GM12878 (cell line): ENCODE results near the gene TRIOBP. TPM values are rescaled to one million over a fixed set of nuclear protein-coding genes. Genes with fewer than 3 reads are reported as not detected.

Experiments
- ATAC-seq: fragments of 200-7000 bp; cut with Tn5 transposase; 3 replicates; pipeline ENCODE4 v1.9.1; 2020; ENCODE audit warnings: mild to moderate bottlenecking, moderate library complexity
- BruUV-seq: library from RNA; stranded (reverse); fragments of 400-500 nt; replicated peaks from 2 replicates; lab custom pipeline; 2021; lab: Mats Ljungman, UMichigan
- CTCF ChIA-PET: fragments of 300-600 bp; sonication (Branson Sonifier 250); formaldehyde crosslinking; extraction: SDS; loops from one replicate; lab custom pipeline; 2021; ENCODE audit warnings: inconsistent platforms; lab: Yijun Ruan, JAX
- POLR2A ChIA-PET: fragments of 350-600 bp; formaldehyde crosslinking; extraction: SDS; loops from one replicate; lab custom pipeline; 2021; ENCODE audit warnings: inconsistent platforms; lab: Charles Lee
- RAD21 ChIA-PET: fragments of 300-600 bp; sonication (Branson Sonifier 250); formaldehyde crosslinking; loops from one replicate; lab custom pipeline; 2023; ENCODE audit warnings: antibody characterized with exemption; ENCODE audit not compliant: unreplicated experiment; lab: Charles Lee
- SMC1A ChIA-PET: fragments of 300-600 bp; sonication (Branson Sonifier 250); formaldehyde crosslinking; loops from one replicate; lab custom pipeline; 2023; ENCODE audit not compliant: unreplicated experiment, uncharacterized antibody; lab: Charles Lee
- DNase-seq: peaks from one replicate; pipeline ENCODE4 v3.0.0-alpha.2; 2011; ENCODE audit warnings: low read depth, low spot score
- FAIRE-seq: peaks from 3 replicates; lab custom pipeline; 2011; peaks lifted over from hg19 to GRCh38; lab: Jason Lieb, UNC
- H2AFZ ChIP-seq: 2 replicates; pipeline ENCODE4 v1.6.0; 2011; ENCODE audit warnings: low read depth, low read length, control low read depth; ENCODE audit not compliant: control insufficient read depth
- H3K27ac ChIP-seq: 2 replicates; pipeline ENCODE4 v1.5.1; 2011; ENCODE audit warnings: control low read depth; ENCODE audit not compliant: control insufficient read depth, insufficient read depth
- H3K27me3 ChIP-seq, 2 experiments: replicated peaks in 1 of 2; 2 replicates each; pipeline versions ENCODE4 v1.6.0 to v1.6.1; 2011; ENCODE audit warnings: low read length in 1 of 2; ENCODE audit not compliant: control insufficient read depth in 2 of 2, insufficient read depth in 2 of 2
- H3K36me3 ChIP-seq, 2 experiments: 2 replicates each; pipeline ENCODE4 v1.5.1; 2011; ENCODE audit warnings: low read length in 1 of 2; ENCODE audit not compliant: control insufficient read depth in 2 of 2, insufficient read depth in 2 of 2
- H3K4me1 ChIP-seq: 2 replicates; pipeline ENCODE4 v1.6.1; 2011; ENCODE audit warnings: mild to moderate bottlenecking, low read length, moderate library complexity, mixed read lengths; ENCODE audit not compliant: control insufficient read depth, insufficient read depth
- H3K4me2 ChIP-seq: 2 replicates; pipeline ENCODE4 v1.6.0; 2011; ENCODE audit warnings: control low read depth; ENCODE audit not compliant: control insufficient read depth, insufficient read depth
- H3K4me3 ChIP-seq: fragments of 200-600 bp; sonication (generic); 2 replicates; pipeline ENCODE4 v1.5.1; 2016
- H3K79me2 ChIP-seq: 2 replicates; pipeline ENCODE4 v1.6.0; 2011; ENCODE audit warnings: low read length; ENCODE audit not compliant: control insufficient read depth, insufficient read depth
- H3K9ac ChIP-seq: 2 replicates; pipeline ENCODE4 v1.8.0; 2011; ENCODE audit warnings: low read length, control low read depth, mixed read lengths; ENCODE audit not compliant: control insufficient read depth, insufficient read depth
- H3K9me3 ChIP-seq: replicated peaks from 3 replicates; pipeline ENCODE4 v1.5.1; 2011; ENCODE audit warnings: mild to moderate bottlenecking, low read length; ENCODE audit not compliant: control insufficient read depth, insufficient read depth
- H4K20me1 ChIP-seq: 2 replicates; pipeline ENCODE4 v1.6.0; 2011; ENCODE audit not compliant: control insufficient read depth, insufficient read depth
- CHD2 ChIP-seq: IDR thresholded peaks from 2 replicates; pipeline ENCODE4 v1.6.1; 2011; ENCODE audit warnings: low read depth, low read length, improper control_type of control experiment, borderline replicate concordance
- CREB1 ChIP-seq: IDR thresholded peaks from 2 replicates; pipeline ENCODE4 v1.6.1; 2012; ENCODE audit warnings: low read depth, mild to moderate bottlenecking, inconsistent platforms
- E2F4 ChIP-seq: IDR thresholded peaks from 2 replicates; pipeline ENCODE4 v1.6.1; 2012; ENCODE audit warnings: low read depth, low read length, improper control_type of control experiment
- ELK1 ChIP-seq: IDR thresholded peaks from 2 replicates; pipeline ENCODE4 v1.6.1; 2012; ENCODE audit warnings: low read depth, low read length, improper control_type of control experiment
- EZH2 ChIP-seq: IDR thresholded peaks from 2 replicates; pipeline ENCODE4 v1.6.1; 2012; ENCODE audit warnings: low read depth, mild to moderate bottlenecking, control low read depth, inconsistent platforms, low read length, borderline replicate concordance; ENCODE audit not compliant: control insufficient read depth
- GABPA ChIP-seq: IDR thresholded peaks from 2 replicates; pipeline ENCODE4 v1.6.1; 2014; ENCODE audit warnings: antibody characterized with exemption, low read depth, mild to moderate bottlenecking, inconsistent platforms
- HDAC6 ChIP-seq: fragments of 200-600 bp; sonication (generic); IDR thresholded peaks from one replicate; pipeline ENCODE4 v1.8.0; 2017; ENCODE audit warnings: antibody characterized with exemption; ENCODE audit not compliant: unreplicated experiment
- IRF4 ChIP-seq: IDR thresholded peaks from 2 replicates; pipeline ENCODE4 v1.6.1; 2011; ENCODE audit warnings: low read depth, low read length
- PRDM15 ChIP-seq: fragments of 450-650 bp; formaldehyde crosslinking; IDR thresholded peaks from 2 replicates; pipeline ENCODE4 v1.4.0; 2020; ENCODE audit warnings: mild to moderate bottlenecking, moderate library complexity
- RB1 ChIP-seq: fragments of 450-650 bp; formaldehyde crosslinking; IDR thresholded peaks from 2 replicates; pipeline ENCODE4 v1.6.1; 2017; ENCODE audit warnings: mild to moderate bottlenecking, borderline replicate concordance
- SMC3 ChIP-seq: IDR thresholded peaks from 2 replicates; pipeline ENCODE4 v1.6.1; 2011; ENCODE audit warnings: low read length, improper control_type of control experiment, borderline replicate concordance
- STAT1 ChIP-seq: fragments of 450-650 bp; conservative IDR thresholded peaks from 2 replicates; pipeline ENCODE4 v1.6.1; 2014; ENCODE audit warnings: antibody characterized with exemption, mild to moderate bottlenecking
- SUPT20H ChIP-seq: IDR thresholded peaks from 2 replicates; pipeline ENCODE4 v1.6.1; 2011; ENCODE audit warnings: low read depth, mild to moderate bottlenecking, low read length, moderate library complexity, borderline replicate concordance; ENCODE audit not compliant: control insufficient read depth
- TAF1 ChIP-seq: IDR thresholded peaks from 2 replicates; pipeline ENCODE4 v1.6.1; 2011; ENCODE audit warnings: mild to moderate bottlenecking, low read depth, low read length, borderline replicate concordance
- TCF7 ChIP-seq: IDR thresholded peaks from 2 replicates; pipeline ENCODE4 v1.6.1; 2014; ENCODE audit warnings: antibody characterized with exemption, borderline replicate concordance
- ZNF217 ChIP-seq: fragments of 450-650 bp; IDR thresholded peaks from 2 replicates; pipeline ENCODE4 v1.6.1; 2017; ENCODE audit warnings: antibody characterized with exemption, mild to moderate bottlenecking
- ZNF622 ChIP-seq: fragments of 450-650 bp; IDR thresholded peaks from 2 replicates; pipeline ENCODE4 v1.6.1; 2017; ENCODE audit warnings: mild to moderate bottlenecking, inconsistent platforms
- ZSCAN29 ChIP-seq: fragments of 450-650 bp; IDR thresholded peaks from 2 replicates; pipeline ENCODE4 v1.6.1; 2017; ENCODE audit warnings: mild to moderate bottlenecking, moderate library complexity
- WGBS: methylation state at CpG from one replicate; pipeline ENCODE4 v1.1.6; 2016; ENCODE audit warnings: low lambda C conversion rate; ENCODE audit not compliant: insufficient replicate concordance, insufficient coverage; ENCODE audit errors: missing lambda C conversion rate; 5-methylcytosine and 5-hydroxymethylcytosine counted together
- in situ Hi-C: fragments of 300-500 bp; cut with MboI; formaldehyde crosslinking; loops from 9 replicates; pipeline ENCODE4 v1.14.3; 2018; ENCODE audit warnings: mixed read lengths
- intact Hi-C: fragments of 100-400 bp; cut with micrococcal nuclease; formaldehyde crosslinking; loops from one replicate; pipeline ENCODE4 v1.14.2; 2022; ENCODE audit not compliant: unreplicated experiment
- polyA plus RNA-seq, 11 experiments: library from polyadenylated mRNA; depleted of rRNA in 4 of 11; unstranded in 6 of 11; stranded (reverse) in 5 of 11; fragments of >200 nt; fragmentation: Nextera tagmentation in 4 of 11; fragmentation: Illumina TruSeq in 1 of 11; extraction: Ambion mirVana in 4 of 11; extraction: Trizol in 1 of 11; gene quantifications; 1 replicate in 1 of 11; 2 replicates in 10 of 11; pipeline versions ENCODE4 v1.2.1 to v1.2.3, GENCODE V29; 2011 to 2016; ENCODE audit warnings: inconsistent platforms in 2 of 11, missing spikeins in 2 of 11, low read depth in 1 of 11
- total RNA-seq, 4 experiments: library from RNA; depleted of rRNA in 3 of 4; stranded (reverse); fragments of >200 nt in 3 of 4; fragmentation: Illumina TruSeq in 1 of 4; extraction: Trizol in 1 of 4; gene quantifications; 2 replicates each; pipeline versions ENCODE4 v1.2.1 to v1.2.3, GENCODE V29; 2013 to 2021

The TRIOBP gene
- total and polyA plus RNA-seq, 10 of the 15 experiments (the other 5 are each of a cell fraction or from before 2014, with no cell fraction given) = 0.21 to 23.6 (median 11.9) TPM

GRCh38 chr22:37663521-37664140, 33.2 kb upstream of the TRIOBP start:
- Histone ChIP-seq H4K20me1 (no peaks in the 10 kb centered on the region), H3K9ac (no peak overlapping the region), H3K9me3 (no peaks in the 10 kb centered on the region), H3K27me3 (no peaks in the 10 kb centered on the region), H2AFZ (no peak overlapping the region), H3K4me2 (no peak overlapping the region; the same call in 1 of the 2 replicates), H3K79me2 (peaks cover 49% of the 10 kb centered on the region), H3K4me1 (peaks cover 12% of the 10 kb centered on the region), H3K4me3 (peak overlapping the region; percentile 12; the same call in 1 of the 2 replicates), H3K27ac (no peak overlapping the region), H3K36me3 (peaks cover 0 to 12% of the 10 kb centered on the region in 2 experiments; a peak in 3 of 4 replicates)
- 67% methylated on average over 16 of the region's 16 CpGs for WGBS
- ChIA-PET CTCF (interaction anchor here (1.3 to 11.7 kb wide), 4 partner anchors 15 to 38 kb away, joined by 6 to 414 read pairs (median 162); partner anchors contain the start of genes LGALS1, NOL12 and SH3BP1), POLR2A (interaction anchor here (0.6 to 9.6 kb wide), 4 partner anchors 8 to 491 kb away, joined by 3 to 209 read pairs (median 50); partner anchors contain the start of genes LGALS1 and NOL12), RAD21 (interaction anchor here (0.6 to 9.1 kb wide), 4 partner anchors 12 to 41 kb away, joined by 3 to 173 read pairs (median 138); partner anchors contain the start of genes LGALS1, NOL12 and SH3BP1), SMC1A (interaction anchor here (0.6 to 7.9 kb wide), 5 partner anchors 12 to 544 kb away, joined by 3 to 157 read pairs (median 19); partner anchors contain the start of genes GGA1, LGALS1 and NOL12)
- intact Hi-C loops = no loop called here
- DNase-seq (no peak), FAIRE-seq (no peak), ATAC-seq (peak; percentile 5; the same call in 2 of the 3 replicates)
- in situ Hi-C loops = no loop called here
- no TSS peak for BruUV-seq
- TF ChIP-seq SUPT20H = no peak
- no peak for TF ChIP-seq IRF4
- TF ChIP-seq ZNF622 = no peak
- no peak for TF ChIP-seq TAF1
- TF ChIP-seq CHD2 = no peak
- TF ChIP-seq E2F4 = no peak
- no peak for TF ChIP-seq CREB1
- no peak for TF ChIP-seq RB1
- TF ChIP-seq EZH2 = no peak
- TF ChIP-seq STAT1 = no peak
- no peak for TF ChIP-seq ZNF217
- TF ChIP-seq GABPA = no peak
- no peak for TF ChIP-seq PRDM15
- TF ChIP-seq HDAC6 = no peak
- no peak for TF ChIP-seq ZSCAN29
- TF ChIP-seq SMC3 = no peak
- no peak for TF ChIP-seq ELK1
- no peak for TF ChIP-seq TCF7
